ENCODE measurements around the gene CCNA1. TPM values are rescaled to one million over a fixed set of nuclear protein-coding genes. Genes with fewer than 3 reads are reported as not detected.

The CCNA1 gene
- total and polyA plus RNA-seq, 10 of the 15 experiments (the other 5 are each of a cell fraction or from before 2014, with no cell fraction given), result 0.38 to 6.0 (median 1.1) TPM

GRCh38 chr13:36418022-36418805 lies 14.1 kb upstream of the CCNA1 start (continued):
- peak; percentile 88 for TF ChIP-seq SPI1 (IDR thresholded peaks at IDR 0.05; ENCODE audit: borderline replicate concordance, insufficient read depth, low read depth, low read length)
- peak; percentile 90 for TF ChIP-seq MTA2 (IDR thresholded peaks at IDR 0.05; ENCODE audit: low read depth)
- TF ChIP-seq PKNOX1 (IDR thresholded peaks at IDR 0.05), result peak; percentile 2; the same call in 1 of the 2 replicates
- TF ChIP-seq EP300 (IDR thresholded peaks at IDR 0.05; ENCODE audit: borderline replicate concordance in 1 of 2, control insufficient read depth in 1 of 2, low read depth in 2 of 2, low read length in 2 of 2), result peak; percentile 63 to 77; a peak in 2 of 4 replicates
- 0 out of 2 replicates have a peak, but pooled peaks have one; percentile 30 for TF ChIP-seq BCL11A (IDR thresholded peaks at IDR 0.05; ENCODE audit: low read depth, low read length)
- TF ChIP-seq FOXK2 (IDR thresholded peaks at IDR 0.05), result no peak
- no peak for TF ChIP-seq ELK1 (IDR thresholded peaks at IDR 0.05; ENCODE audit: low read depth, low read length)
- peak; percentile 81 for TF ChIP-seq RUNX3 (IDR thresholded peaks at IDR 0.05; ENCODE audit: low read length)
- TF ChIP-seq SKIL (IDR thresholded peaks at IDR 0.05; ENCODE audit: low read depth, poor library complexity, severe bottlenecking), result peak; percentile 40
- TF ChIP-seq STAT1 (conservative IDR thresholded peaks at IDR 0.05), result no peak
- peak; percentile 56; the same call in 1 of the 2 replicates for TF ChIP-seq BMI1 (IDR thresholded peaks at IDR 0.05; ENCODE audit: borderline replicate concordance)
- 0 out of 2 replicates have a peak, but pooled peaks have one; percentile 9 for TF ChIP-seq GABPA (IDR thresholded peaks at IDR 0.05; ENCODE audit: low read depth)
- TF ChIP-seq EED (IDR thresholded peaks at IDR 0.05; ENCODE audit: low read depth), result 0 out of 2 replicates have a peak, but pooled peaks have one; percentile 40
- peak; percentile 54; the same call in 1 of the 2 replicates for TF ChIP-seq ZBED1 (IDR thresholded peaks at IDR 0.05; ENCODE audit: borderline replicate concordance)
- no peak for TF ChIP-seq ZSCAN29 (IDR thresholded peaks at IDR 0.05)
- TF ChIP-seq BACH1 (IDR thresholded peaks at IDR 0.05; ENCODE audit: borderline replicate concordance), result peak; percentile 85; the same call in 1 of the 2 replicates
- peak; percentile 79; the same call in 1 of the 2 replicates for TF ChIP-seq TCF12 (IDR thresholded peaks at IDR 0.05; ENCODE audit: low read depth, low read length)
- peak; percentile 70 for TF ChIP-seq NR2F1 (conservative IDR thresholded peaks at IDR 0.05)
- TF ChIP-seq REST (IDR thresholded peaks at IDR 0.05; ENCODE audit: low read depth, low read length), result no peak
- no peak for TF ChIP-seq YY1 (IDR thresholded peaks at IDR 0.05; ENCODE audit: low read depth, low read length)
- TF ChIP-seq CBFB (IDR thresholded peaks at IDR 0.05; ENCODE audit: low read depth), result 0 out of 2 replicates have a peak, but pooled peaks have one; percentile 22
- no peak for TF ChIP-seq RAD21 (IDR thresholded peaks at IDR 0.05; ENCODE audit: insufficient read depth, low read depth, low read length)
- no peak for TF ChIP-seq ASH2L (IDR thresholded peaks at IDR 0.05; ENCODE audit: borderline replicate concordance, low read depth)

Data from GM12878 (cell line).